Measurements from ENCODE around the gene ANKZF1.

ANKZF1 gene

GRCh38 chr2:219234331-219234730 lies 4.7 kb downstream of the ANKZF1 start:
- H3K27ac ChIP-seq (ENCODE audit: low read depth, low read length, severe bottlenecking), result no peak overlapping the region
- 100% methylated on average over 3 of the region's 3 CpGs; no CpG with 5 or more reads in 1 of the 2 experiments for WGBS, 2 experiments (ENCODE audit: insufficient coverage in 2 of 2)
- no peak overlapping the region for H3K4me3 ChIP-seq (ENCODE audit: extremely low read depth, insufficient read depth, low read length, poor library complexity, severe bottlenecking)
- H3K4me1 ChIP-seq (ENCODE audit: control insufficient read depth, insufficient read depth, low read length, poor library complexity, severe bottlenecking), result no peaks in the 10 kb centered on the region
- no peaks in the 10 kb centered on the region for H3K9me3 ChIP-seq (ENCODE audit: control insufficient read depth, low read length)
- H3K36me3 ChIP-seq (ENCODE audit: control insufficient read depth, insufficient read depth, low read length), result peaks cover 78% of the 10 kb centered on the region

- Histone ChIP-seq H3K4me3 (ENCODE audit: extremely low read depth, insufficient read depth, low read length, poor library complexity, severe bottlenecking) (no peak overlapping the region), H3K27ac (ENCODE audit: low read depth, low read length, severe bottlenecking) (no peak overlapping the region), H3K4me1 (ENCODE audit: control insufficient read depth, insufficient read depth, low read length, poor library complexity, severe bottlenecking) (peaks cover 9% of the 10 kb centered on the region), H3K36me3 (ENCODE audit: control insufficient read depth, insufficient read depth, low read length) (peaks cover 26% of the 10 kb centered on the region), H3K9me3 (ENCODE audit: control insufficient read depth, low read length) (no peaks in the 10 kb centered on the region)
- WGBS, 2 experiments (ENCODE audit: insufficient coverage in 2 of 2), result 96 to 97% methylated on average over 22 to 28 of the region's 28 CpGs
These were observed 13.7 kb downstream of the ANKZF1 start for GRCh38 chr2:219243291-219243761.

GRCh38 chr2:219244789-219245147 lies 15.2 kb downstream of the ANKZF1 start:
- peaks cover 20% of the 10 kb centered on the region for H3K4me1 ChIP-seq (ENCODE audit: control insufficient read depth, insufficient read depth, low read length, poor library complexity, severe bottlenecking)
- peak overlapping the region; percentile 97 for H3K27ac ChIP-seq (ENCODE audit: low read depth, low read length, severe bottlenecking)
- H3K4me3 ChIP-seq (ENCODE audit: extremely low read depth, insufficient read depth, low read length, poor library complexity, severe bottlenecking), result peak overlapping the region; percentile 89
- 45 to 51% methylated on average over 5 of the region's 6 CpGs for WGBS, 2 experiments (ENCODE audit: insufficient coverage in 2 of 2)
- no peaks in the 10 kb centered on the region for H3K9me3 ChIP-seq (ENCODE audit: control insufficient read depth, low read length)
- H3K36me3 ChIP-seq (ENCODE audit: control insufficient read depth, insufficient read depth, low read length), result peaks cover 18% of the 10 kb centered on the region

GRCh38 chr2:219245148-219245898 lies 15.7 kb downstream of the ANKZF1 start, which contains the start of the genes GLB1L and STK16:
TSS of gene GLB1L (minus strand) at chr2:219245444. CDS start at chr2:219243573, 1,871 bp downstream.
TSS of gene STK16 (plus strand) at chr2:219245479. CDS start at chr2:219246000, 521 bp downstream.
- Histone ChIP-seq H3K9me3 (ENCODE audit: control insufficient read depth, low read length) (no peaks in the 10 kb centered on the region), H3K36me3 (ENCODE audit: control insufficient read depth, insufficient read depth, low read length) (peaks cover 18% of the 10 kb centered on the region), H3K4me3 (ENCODE audit: extremely low read depth, insufficient read depth, low read length, poor library complexity, severe bottlenecking) (peak within 1 kb of the TSS; percentile 89), H3K27ac (ENCODE audit: low read depth, low read length, severe bottlenecking) (peak within 1 kb of the TSS; percentile 97), H3K4me1 (ENCODE audit: control insufficient read depth, insufficient read depth, low read length, poor library complexity, severe bottlenecking) (peaks cover 24% of the 10 kb centered on the region)
- 1 to 2% methylated on average over 38 to 41 of the region's 46 CpGs for WGBS, 2 experiments (ENCODE audit: insufficient coverage in 2 of 2)

GRCh38 chr2:219245899-219246230 lies 16.3 kb downstream of the ANKZF1 start:
- peaks cover 24% of the 10 kb centered on the region for H3K4me1 ChIP-seq (ENCODE audit: control insufficient read depth, insufficient read depth, low read length, poor library complexity, severe bottlenecking)
- peak overlapping the region; percentile 89 for H3K4me3 ChIP-seq (ENCODE audit: extremely low read depth, insufficient read depth, low read length, poor library complexity, severe bottlenecking)
- H3K27ac ChIP-seq (ENCODE audit: low read depth, low read length, severe bottlenecking), result peak overlapping the region; percentile 97
- no peaks in the 10 kb centered on the region for H3K9me3 ChIP-seq (ENCODE audit: control insufficient read depth, low read length)
- H3K36me3 ChIP-seq (ENCODE audit: control insufficient read depth, insufficient read depth, low read length), result peaks cover 18% of the 10 kb centered on the region
- WGBS, 2 experiments (ENCODE audit: insufficient coverage in 2 of 2), result 26 to 32% methylated on average over 8 to 9 of the region's 10 CpGs

- H3K9me3 ChIP-seq (ENCODE audit: control insufficient read depth, low read length), result no peaks in the 10 kb centered on the region
- H3K4me1 ChIP-seq (ENCODE audit: control insufficient read depth, insufficient read depth, low read length, poor library complexity, severe bottlenecking), result peaks cover 28% of the 10 kb centered on the region
- H3K27ac ChIP-seq (ENCODE audit: low read depth, low read length, severe bottlenecking), result no peak overlapping the region
- 97 to 100% methylated on average over 10 of the region's 10 CpGs for WGBS, 2 experiments (ENCODE audit: insufficient coverage in 2 of 2)
- H3K4me3 ChIP-seq (ENCODE audit: extremely low read depth, insufficient read depth, low read length, poor library complexity, severe bottlenecking), result peak overlapping the region; percentile 89
- peaks cover 18% of the 10 kb centered on the region for H3K36me3 ChIP-seq (ENCODE audit: control insufficient read depth, insufficient read depth, low read length)
These were observed 17.0 kb downstream of the ANKZF1 start for GRCh38 chr2:219246559-219246958.

- H3K9me3 ChIP-seq (ENCODE audit: control insufficient read depth, low read length), result no peaks in the 10 kb centered on the region
- no peak overlapping the region for H3K27ac ChIP-seq (ENCODE audit: low read depth, low read length, severe bottlenecking)
- H3K36me3 ChIP-seq (ENCODE audit: control insufficient read depth, insufficient read depth, low read length), result peaks cover 18% of the 10 kb centered on the region
- 93% methylated on average over 13 to 14 of the region's 17 CpGs for WGBS, 2 experiments (ENCODE audit: insufficient coverage in 2 of 2)
- H3K4me3 ChIP-seq (ENCODE audit: extremely low read depth, insufficient read depth, low read length, poor library complexity, severe bottlenecking), result no peak overlapping the region
- peaks cover 34% of the 10 kb centered on the region for H3K4me1 ChIP-seq (ENCODE audit: control insufficient read depth, insufficient read depth, low read length, poor library complexity, severe bottlenecking)
These were observed 18.4 kb downstream of the ANKZF1 start for GRCh38 chr2:219247678-219248642.

GRCh38 chr2:219248845-219249202 lies 19.2 kb downstream of the ANKZF1 start:
- 100% methylated on average over 2 of the region's 2 CpGs for WGBS, 2 experiments (ENCODE audit: insufficient coverage in 2 of 2)
- Histone ChIP-seq H3K4me3 (ENCODE audit: extremely low read depth, insufficient read depth, low read length, poor library complexity, severe bottlenecking) (no peak overlapping the region), H3K36me3 (ENCODE audit: control insufficient read depth, insufficient read depth, low read length) (peaks cover 18% of the 10 kb centered on the region), H3K9me3 (ENCODE audit: control insufficient read depth, low read length) (no peaks in the 10 kb centered on the region), H3K27ac (ENCODE audit: low read depth, low read length, severe bottlenecking) (peak overlapping the region; percentile 85), H3K4me1 (ENCODE audit: control insufficient read depth, insufficient read depth, low read length, poor library complexity, severe bottlenecking) (peaks cover 42% of the 10 kb centered on the region)

- H3K4me1 ChIP-seq (ENCODE audit: control insufficient read depth, insufficient read depth, low read length, poor library complexity, severe bottlenecking), result peaks cover 45% of the 10 kb centered on the region
- WGBS, 2 experiments (ENCODE audit: insufficient coverage in 2 of 2), result 44 to 79% methylated on average over 3 to 4 of the region's 7 CpGs
These were observed 19.8 kb downstream of the ANKZF1 start for GRCh38 chr2:219249203-219249980.

More at GRCh38 chr2:219249203-219249980, 19.8 kb downstream of the ANKZF1 start:
- Histone ChIP-seq H3K36me3 (ENCODE audit: control insufficient read depth, insufficient read depth, low read length) (peaks cover 18% of the 10 kb centered on the region), H3K9me3 (ENCODE audit: control insufficient read depth, low read length) (no peaks in the 10 kb centered on the region), H3K4me3 (ENCODE audit: extremely low read depth, insufficient read depth, low read length, poor library complexity, severe bottlenecking) (no peak overlapping the region), H3K27ac (ENCODE audit: low read depth, low read length, severe bottlenecking) (peak overlapping the region; percentile 85)

Data from mesodermal cell (in vitro differentiated cells).